GM21723 (cell line): ENCODE measurements around the gene ATAD3C.
"Not testable (repeated sequence)": the region's sequence is repeated elsewhere in the genome, so short reads cannot be mapped to it uniquely, and the experiment has no call there.

ENCODE experiments used
- ATAC-seq: cut with Tn5 transposase; IDR thresholded peaks from one replicate; pipeline ENCODE4 v1.9.1; 2021; ENCODE audit warnings: mild to moderate bottlenecking, moderate library complexity; ENCODE audit not compliant: unreplicated experiment

ATAD3C gene

GRCh38 chr1:1418464-1419362, 30.8 kb upstream of the ATAD3C start:
- no peak for ATAC-seq

GRCh38 chr1:1419363-1419812, 30.1 kb upstream of the ATAD3C start:
- no peak for ATAC-seq

GRCh38 chr1:1419813-1420653, 29.5 kb upstream of the ATAD3C start:
- ATAC-seq = no peak

GRCh38 chr1:1420654-1421141, 28.8 kb upstream of the ATAD3C start:
- ATAC-seq = no peak

GRCh38 chr1:1421147-1421906, 28.2 kb upstream of the ATAD3C start, which contains the start of gene ANKRD65:
Gene ANKRD65 (minus strand): TSS chr1:1421276. CDS start chr1:1421005, 271 bp downstream.
- ATAC-seq = no peak

GRCh38 chr1:1421907-1422464, 27.5 kb upstream of the ATAD3C start:
- ATAC-seq = no peak

GRCh38 chr1:1422465-1423244, 26.8 kb upstream of the ATAD3C start:
- no peak for ATAC-seq

- ATAC-seq = no peak
Measured at GRCh38 chr1:1423245-1423597, 26.3 kb upstream of the ATAD3C start.

GRCh38 chr1:1424707-1425106, 24.8 kb upstream of the ATAD3C start:
- ATAC-seq = no peak

- no peak for ATAC-seq
Measured at GRCh38 chr1:1425426-1425752, 24.1 kb upstream of the ATAD3C start.

GRCh38 chr1:1425753-1426495, 23.6 kb upstream of the ATAD3C start:
- ATAC-seq = no peak

GRCh38 chr1:1426496-1427105, 22.9 kb upstream of the ATAD3C start:
- ATAC-seq = no peak

- no peak for ATAC-seq
Measured at GRCh38 chr1:1427106-1427819, 22.2 kb upstream of the ATAD3C start.

- ATAC-seq = no peak
Measured at GRCh38 chr1:1427820-1428148, 21.7 kb upstream of the ATAD3C start.

GRCh38 chr1:1428174-1428573, 21.3 kb upstream of the ATAD3C start:
- no peak for ATAC-seq

GRCh38 chr1:1428967-1429366, 20.5 kb upstream of the ATAD3C start:
- not testable (repeated sequence) for ATAC-seq

GRCh38 chr1:1429671-1430073, 19.8 kb upstream of the ATAD3C start:
- ATAC-seq = no peak
